GM10266 (cell line): ENCODE measurements around the gene HDAC11.

Source experiments
- DNase-seq: peaks from one replicate; pipeline ENCODE4 v3.0.0; 2012; ENCODE audit errors: extremely low spot score
- CTCF ChIP-seq: IDR thresholded peaks from 2 replicates; pipeline ENCODE4 v1.5.1; 2012; ENCODE audit warnings: mild to moderate bottlenecking, low read depth; ENCODE audit not compliant: control insufficient read depth, insufficient read depth; ENCODE audit errors: missing control alignments

The HDAC11 gene

GRCh38 chr3:13532085-13532484, 52.0 kb downstream of the HDAC11 start:
- no peak for TF ChIP-seq CTCF
- DNase-seq, result no peak

- TF ChIP-seq CTCF, result no peak
Observed at GRCh38 chr3:13532631-13533030, 52.5 kb downstream of the HDAC11 start.

GRCh38 chr3:13533885-13534301, 53.8 kb downstream of the HDAC11 start:
- DNase-seq, result no peak

More at GRCh38 chr3:13532631-13533030, 52.5 kb downstream of the HDAC11 start:
- no peak for DNase-seq

GRCh38 chr3:13535526-13535875, 55.4 kb downstream of the HDAC11 start:
- no peak for DNase-seq
- no peak for TF ChIP-seq CTCF

More at GRCh38 chr3:13533885-13534301, 53.8 kb downstream of the HDAC11 start:
- no peak for TF ChIP-seq CTCF

- TF ChIP-seq CTCF, result no peak
- DNase-seq, result no peak
Observed at GRCh38 chr3:13535905-13536304, 55.8 kb downstream of the HDAC11 start.

- DNase-seq, result no peak
- no peak for TF ChIP-seq CTCF
Observed at GRCh38 chr3:13536432-13536831, 56.3 kb downstream of the HDAC11 start.

GRCh38 chr3:13536832-13537231, 56.7 kb downstream of the HDAC11 start:
- TF ChIP-seq CTCF, result no peak
- no peak for DNase-seq
